LNCaP clone FGC (cell line): Measurements from ENCODE around the gene MAML2.

ENCODE experiments used
- DNase-seq: peaks from one replicate; pipeline ENCODE4 v3.0.0-alpha.2; 2011; ENCODE audit warnings: low read depth
- H3K4me3 ChIP-seq: 2 replicates; pipeline ENCODE4 v1.5.1; 2011; ENCODE audit warnings: mild to moderate bottlenecking, low read depth, low read length, control low read depth
- CTCF ChIP-seq: IDR thresholded peaks from 2 replicates; pipeline ENCODE4 v1.5.1; 2012; ENCODE audit warnings: mild to moderate bottlenecking; ENCODE audit not compliant: control insufficient read depth, insufficient read depth; ENCODE audit errors: extremely low read depth

MAML2 gene

GRCh38 chr11:96090711-96091110 is 252.3 kb downstream of the MAML2 start:
- TF ChIP-seq CTCF, result no peak
- H3K4me3 ChIP-seq, result no peak overlapping the region
- DNase-seq, result no peak

GRCh38 chr11:96088914-96089313 is 254.1 kb downstream of the MAML2 start:
- TF ChIP-seq CTCF, result no peak
- H3K4me3 ChIP-seq, result no peak overlapping the region
- no peak for DNase-seq

- DNase-seq, result no peak
- no peak overlapping the region for H3K4me3 ChIP-seq
- TF ChIP-seq CTCF, result no peak
These were observed 256.9 kb downstream of the MAML2 start for GRCh38 chr11:96086111-96086510.

GRCh38 chr11:96085319-96085930 is 257.6 kb downstream of the MAML2 start:
- no peak for TF ChIP-seq CTCF
- H3K4me3 ChIP-seq, result no peak overlapping the region
- no peak for DNase-seq

- no peak for DNase-seq
- H3K4me3 ChIP-seq, result no peak overlapping the region
- TF ChIP-seq CTCF, result no peak
These were observed 258.2 kb downstream of the MAML2 start for GRCh38 chr11:96084610-96085318.

GRCh38 chr11:96082936-96083335 is 260.1 kb downstream of the MAML2 start:
- DNase-seq, result no peak
- no peak overlapping the region for H3K4me3 ChIP-seq

More at GRCh38 chr11:96082936-96083335, 260.1 kb downstream of the MAML2 start:
- TF ChIP-seq CTCF, result no peak
